ENCODE measurements around the gene GLRX. TPM values are rescaled to one million over a fixed set of nuclear protein-coding genes. Genes with fewer than 3 reads are reported as not detected.

GLRX gene
- polyA plus RNA-seq, 2 of the 4 experiments (the other 2 are of a cell fraction) = 106 to 329 TPM

- Histone ChIP-seq H3K4me3 (no peak overlapping the region), H3K4me1 (peaks cover 70% of the 10 kb centered on the region), H3K27ac (peak overlapping the region; percentile 79 to 83), H3K9me3 (no peaks in the 10 kb centered on the region), H3K4me2 (peak overlapping the region; percentile 64)
- peak; percentile 8 to 76 for DNase-seq (ENCODE audit: low read depth in 1 of 2, low spot score in 1 of 2)
- ChIA-PET CTCF (interaction anchor here (5.2 to 16.1 kb wide), 2 partner anchors 12 to 51 kb away, joined by 60 to 469 read pairs; no protein-coding TSS in a partner anchor), POLR2A (interaction anchor here (0.8 to 1.5 kb wide), 2 partner anchors 29 to 40 kb away, joined by 3 to 6 read pairs; partner anchors contain the start of gene GLRX)
- ATAC-seq = peak; percentile 86 to 92
- WGBS (ENCODE audit: missing lambda C conversion rate) = 7% methylated on average over 3 of the region's 3 CpGs
- no peak for FAIRE-seq
- TF ChIP-seq HOXB13 (CRISPR knock-in tag; IDR thresholded peaks at IDR 0.05; ENCODE audit: low read depth) (no peak), JUNB (IDR thresholded peaks at IDR 0.05) (peak; percentile 73), GATA3 (IDR thresholded peaks at IDR 0.05; ENCODE audit: borderline replicate concordance) (peak; percentile 90), FOSL2 (IDR thresholded peaks at IDR 0.05) (no peak), FOSL2 (CRISPR knock-in tag; IDR thresholded peaks at IDR 0.05) (peak; percentile 61), EP300 (IDR thresholded peaks at IDR 0.05) (peak; percentile 69 to 83; a peak in 4 of 5 replicates), JUN (IDR thresholded peaks at IDR 0.05) (peak; percentile 30 to 90; a peak in 1 of 5 replicates), ZFP36 (IDR thresholded peaks at IDR 0.05; ENCODE audit: borderline replicate concordance, partially characterized antibody) (no peak), POLR2AphosphoS2 (conservative IDR thresholded peaks at IDR 0.05; ENCODE audit: low read length) (no peak), KDM1A (IDR thresholded peaks at IDR 0.05; ENCODE audit: low read depth) (no peak), USF2 (IDR thresholded peaks at IDR 0.05) (no peak), SMC3 (IDR thresholded peaks at IDR 0.05) (peak; percentile 32; the same call in 1 of the 3 replicates), ESRRA (IDR thresholded peaks at IDR 0.05; ENCODE audit: borderline replicate concordance, low read length) (no peak), PHF8 (IDR thresholded peaks at IDR 0.05; ENCODE audit: borderline replicate concordance, low read depth) (no peak), HOXB5 (CRISPR knock-in tag; IDR thresholded peaks at IDR 0.05) (0 out of 2 replicates have a peak, but pooled peaks have one; percentile 46), BCL3 (IDR thresholded peaks at IDR 0.05) (0 out of 3 replicates have a peak, but pooled peaks have one; percentile 17), BHLHE40 (IDR thresholded peaks at IDR 0.05; ENCODE audit: low read depth, low read length) (no peak), CEBPB (IDR thresholded peaks at IDR 0.05) (peak in 1 of 2 experiments; percentile 37; a peak in 1 of 4 replicates), TFCP2L1 (CRISPR knock-in tag; IDR thresholded peaks at IDR 0.05) (no peak), NR3C1 (IDR thresholded peaks at IDR 0.05) (no peak), HES2 (IDR thresholded peaks at IDR 0.05) (0 out of 2 replicates have a peak, but pooled peaks have one; percentile 17)
Measured at GRCh38 chr5:95794070-95794516, 28.4 kb downstream of the GLRX start.

- Histone ChIP-seq H3K4me1 (peaks cover 63% of the 10 kb centered on the region), H3K27ac (peak overlapping the region; percentile 51 to 83), H3K4me2 (peak overlapping the region; percentile 7; the same call in 1 of the 3 replicates), H3K9me3 (no peaks in the 10 kb centered on the region), H3K4me3 (no peak overlapping the region)
- DNase-seq (ENCODE audit: low read depth in 1 of 2, low spot score in 1 of 2) = no peak
- ChIA-PET POLR2A (interaction anchor here (0.7 to 1.1 kb wide), 2 partner anchors 31 to 43 kb away, joined by 3 read pairs; partner anchors contain the start of gene GLRX), CTCF (interaction anchor here (1.3 to 16.1 kb wide), 5 partner anchors 10 to 811 kb away, joined by 3 to 469 read pairs (median 4); no protein-coding TSS in a partner anchor)
- TF ChIP-seq TP53 (CRISPR knock-in tag; IDR thresholded peaks at IDR 0.05) (no peak), HOXA7 (CRISPR knock-in tag; IDR thresholded peaks at IDR 0.05) (no peak), CEBPB (IDR thresholded peaks at IDR 0.05) (no peak), ZC3H11A (IDR thresholded peaks at IDR 0.05) (no peak), JUN (IDR thresholded peaks at IDR 0.05) (no peak), FOXS1 (CRISPR knock-in tag; IDR thresholded peaks at IDR 0.05) (no peak), EP300 (IDR thresholded peaks at IDR 0.05) (no peak), SREBF2 (IDR thresholded peaks at IDR 0.05) (no peak), MAFK (IDR thresholded peaks at IDR 0.05; ENCODE audit: partially characterized antibody) (no peak), PBX3 (IDR thresholded peaks at IDR 0.05) (no peak), GATA3 (IDR thresholded peaks at IDR 0.05; ENCODE audit: borderline replicate concordance) (no peak), POLR2AphosphoS2 (conservative IDR thresholded peaks at IDR 0.05; ENCODE audit: low read length) (no peak), RNF2 (IDR thresholded peaks at IDR 0.05; ENCODE audit: borderline replicate concordance, low read depth) (no peak), HOXB5 (CRISPR knock-in tag; IDR thresholded peaks at IDR 0.05) (no peak), FOSB (CRISPR knock-in tag; IDR thresholded peaks at IDR 0.05) (no peak), ZSCAN20 (CRISPR knock-in tag; IDR thresholded peaks at IDR 0.05) (no peak), RARB (CRISPR knock-in tag; IDR thresholded peaks at IDR 0.05) (no peak), BCL3 (IDR thresholded peaks at IDR 0.05) (no peak)
- no peak for FAIRE-seq
- no peak for ATAC-seq
- WGBS (ENCODE audit: missing lambda C conversion rate) = 57% methylated on average over 6 of the region's 6 CpGs
Measured at GRCh38 chr5:95791751-95792150, 30.8 kb downstream of the GLRX start.

Data from A549 (cell line).